Right atrium auricular region (tissue), 2 donors: Measurements from ENCODE around the gene PKP4. TPM values are rescaled to one million over a fixed set of nuclear protein-coding genes. Genes with fewer than 3 reads are reported as not detected.
A peak's percentile ranks its signal among the peaks of the same experiment; 100 is the strongest.

Experiments used
- DNase-seq: peaks from one replicate; pipeline ENCODE4 v3.0.0-alpha.2; 2019; ENCODE audit warnings: low spot score
- H3K27ac ChIP-seq, 2 donors: fragments of 200-600 bp; sonication (generic); 1 replicate in 1 of 2; 2 replicates in 1 of 2; pipeline ENCODE4 v1.5.1; 2016 to 2019
- H3K27me3 ChIP-seq, 2 donors: fragments of 200-600 bp; sonication (generic); one replicate each; pipeline versions ENCODE4 v1.5.1 to v1.6.0; 2017 to 2019
- H3K36me3 ChIP-seq: fragments of 200-600 bp; sonication (generic); one replicate; pipeline ENCODE4 v1.5.1; 2016
- H3K4me1 ChIP-seq, 2 donors: fragments of 200-600 bp; sonication (generic); one replicate each; pipeline versions ENCODE4 v1.5.1 to v1.6.0; 2017 to 2019
- H3K4me3 ChIP-seq, 2 donors: fragments of 200-600 bp; sonication (generic); 1 replicate in 1 of 2; 2 replicates in 1 of 2; pipeline ENCODE4 v1.5.1; 2017 to 2019; ENCODE audit warnings: mild to moderate bottlenecking in 1 of 2, moderate library complexity in 1 of 2
- H3K9me3 ChIP-seq, 2 donors: fragments of 200-600 bp; sonication (generic); one replicate each; pipeline ENCODE4 v1.5.1; 2019
- total RNA-seq, 2 donors: library from RNA; depleted of rRNA; stranded (reverse); fragments of >200 nt; gene quantifications; one replicate each; pipeline ENCODE4 v1.1.0, GENCODE V29; 2016
- TF ChIP-seq, protein P1 (sequence below), 2 donors: fragments of 200-600 bp; sonication (generic); IDR thresholded peaks; one replicate each; pipeline ENCODE4 v1.5.1; 2019; ENCODE audit warnings: antibody characterized with exemption in 2 of 2

PKP4 gene
- total RNA-seq, 2 donors from 2014 or later, result 36.2 to 39.2 TPM

- peak overlapping the region in 1 of 2 donors; percentile 50 for H3K27ac ChIP-seq
Observed at GRCh38 chr2:158715357-158715756, 258.6 kb downstream of the PKP4 start.

GRCh38 chr2:158716121-158716791 is 259.5 kb downstream of the PKP4 start:
- H3K4me3 ChIP-seq, result no peak overlapping the region
- peaks cover 5 to 12% of the 10 kb centered on the region in 2 donors for H3K9me3 ChIP-seq
- H3K27ac ChIP-seq, result peak overlapping the region; percentile 32 to 50
- TF ChIP-seq, protein P1, sequence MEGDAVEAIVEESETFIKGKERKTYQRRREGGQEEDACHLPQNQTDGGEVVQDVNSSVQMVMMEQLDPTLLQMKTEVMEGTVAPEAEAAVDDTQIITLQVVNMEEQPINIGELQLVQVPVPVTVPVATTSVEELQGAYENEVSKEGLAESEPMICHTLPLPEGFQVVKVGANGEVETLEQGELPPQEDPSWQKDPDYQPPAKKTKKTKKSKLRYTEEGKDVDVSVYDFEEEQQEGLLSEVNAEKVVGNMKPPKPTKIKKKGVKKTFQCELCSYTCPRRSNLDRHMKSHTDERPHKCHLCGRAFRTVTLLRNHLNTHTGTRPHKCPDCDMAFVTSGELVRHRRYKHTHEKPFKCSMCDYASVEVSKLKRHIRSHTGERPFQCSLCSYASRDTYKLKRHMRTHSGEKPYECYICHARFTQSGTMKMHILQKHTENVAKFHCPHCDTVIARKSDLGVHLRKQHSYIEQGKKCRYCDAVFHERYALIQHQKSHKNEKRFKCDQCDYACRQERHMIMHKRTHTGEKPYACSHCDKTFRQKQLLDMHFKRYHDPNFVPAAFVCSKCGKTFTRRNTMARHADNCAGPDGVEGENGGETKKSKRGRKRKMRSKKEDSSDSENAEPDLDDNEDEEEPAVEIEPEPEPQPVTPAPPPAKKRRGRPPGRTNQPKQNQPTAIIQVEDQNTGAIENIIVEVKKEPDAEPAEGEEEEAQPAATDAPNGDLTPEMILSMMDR (IDR thresholded peaks at IDR 0.05), result no peak
- peaks cover 0 to 32% of the 10 kb centered on the region in 2 donors for H3K4me1 ChIP-seq
- peak; percentile 60 for DNase-seq
- no peaks in the 10 kb centered on the region for H3K36me3 ChIP-seq
- H3K27me3 ChIP-seq, result no peaks in the 10 kb centered on the region

More at GRCh38 chr2:158715357-158715756, 258.6 kb downstream of the PKP4 start:
- DNase-seq, result peak; percentile 5
- Histone ChIP-seq H3K27me3 (no peaks in the 10 kb centered on the region), H3K36me3 (no peaks in the 10 kb centered on the region), H3K9me3 (peaks cover 5 to 12% of the 10 kb centered on the region in 2 donors), H3K4me3 (no peak overlapping the region), H3K4me1 (peaks cover 0 to 32% of the 10 kb centered on the region in 2 donors)
- TF ChIP-seq, protein P1 (IDR thresholded peaks at IDR 0.05), result no peak

DNA sequence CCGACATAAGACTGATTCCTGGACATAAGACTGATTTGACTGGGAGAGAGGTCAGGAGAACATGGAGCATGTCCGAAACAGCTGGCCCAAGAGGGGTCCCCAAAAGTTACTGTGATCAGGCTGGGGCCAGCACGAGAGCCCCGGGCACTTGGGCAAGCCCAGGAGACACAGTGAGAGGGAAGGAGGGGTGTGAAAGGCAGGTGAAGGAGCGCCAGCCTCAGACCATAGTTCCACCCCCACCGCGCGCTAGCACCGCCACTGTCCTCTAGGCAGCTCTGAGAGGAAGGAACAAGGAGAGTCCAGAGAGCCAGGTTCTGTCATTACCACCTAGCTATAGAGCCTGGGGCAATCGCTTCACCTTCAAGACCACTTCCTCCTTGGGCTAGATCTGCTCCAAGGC is 260.2 kb downstream of the PKP4 start:
- Histone ChIP-seq H3K4me1 (peaks cover 0 to 32% of the 10 kb centered on the region in 2 donors), H3K27me3 (no peaks in the 10 kb centered on the region), H3K9me3 (peaks cover 5 to 12% of the 10 kb centered on the region in 2 donors), H3K27ac (peak overlapping the region; percentile 32 to 44), H3K4me3 (no peak overlapping the region), H3K36me3 (no peaks in the 10 kb centered on the region)
- DNase-seq, result peak; percentile 48
- TF ChIP-seq, protein P1 (IDR thresholded peaks at IDR 0.05), result no peak

- Histone ChIP-seq H3K36me3 (no peaks in the 10 kb centered on the region), H3K4me3 (no peak overlapping the region), H3K9me3 (peaks cover 5 to 12% of the 10 kb centered on the region in 2 donors), H3K27ac (peak overlapping the region; percentile 32 to 44), H3K27me3 (no peaks in the 10 kb centered on the region), H3K4me1 (peaks cover 0 to 37% of the 10 kb centered on the region in 2 donors)
- DNase-seq, result peak; percentile 38
- TF ChIP-seq, protein P1 (IDR thresholded peaks at IDR 0.05), result no peak
Observed at GRCh38 chr2:158717366-158718195, 260.8 kb downstream of the PKP4 start.

GRCh38 chr2:158718196-158718585 is 261.4 kb downstream of the PKP4 start:
- Histone ChIP-seq H3K9me3 (peaks cover 5 to 6% of the 10 kb centered on the region in 2 donors), H3K36me3 (no peaks in the 10 kb centered on the region), H3K27ac (no peak overlapping the region), H3K27me3 (no peaks in the 10 kb centered on the region), H3K4me1 (peaks cover 0 to 43% of the 10 kb centered on the region in 2 donors), H3K4me3 (no peak overlapping the region)
- DNase-seq, result peak; percentile 38
- TF ChIP-seq, protein P1 (IDR thresholded peaks at IDR 0.05), result no peak
